Activated CD4-positive, alpha-beta memory T cell treated with anti-CD3 and anti-CD28 coated beads for 36 hours (primary cell): ENCODE data around the gene KAZN. TPM values are rescaled to one million over a fixed set of nuclear protein-coding genes. Genes with fewer than 3 reads are reported as not detected.

Source experiments
- CTCF ChIA-PET: fragments of 350-600 bp; sonication (Branson Sonifier 250); formaldehyde crosslinking; loops from one replicate; lab custom pipeline; 2021; ENCODE audit warnings: antibody characterized with exemption, inconsistent platforms; lab: Charles Lee
- POLR2A ChIA-PET: fragments of 350-600 bp; sonication (Branson Sonifier 250); formaldehyde crosslinking; loops from one replicate; lab custom pipeline; 2021; ENCODE audit warnings: antibody characterized with exemption; lab: Charles Lee
- DNase-seq: peaks from one replicate; pipeline ENCODE4 v3.0.0-alpha.2; 2020
- H3K27ac Mint-ChIP-seq: one replicate; pipeline ENCODE4 v1.8.0; 2021; ENCODE audit warnings: mixed read lengths
- H3K27me3 Mint-ChIP-seq: one replicate; pipeline ENCODE4 v1.8.0; 2021; ENCODE audit warnings: mixed read lengths
- H3K36me3 Mint-ChIP-seq: one replicate; pipeline ENCODE4 v1.8.0; 2021; ENCODE audit warnings: mixed read lengths
- H3K4me1 Mint-ChIP-seq: one replicate; pipeline ENCODE4 v1.8.0; 2021; ENCODE audit warnings: low read depth, mixed read lengths
- H3K4me3 Mint-ChIP-seq: one replicate; pipeline ENCODE4 v1.8.0; 2021; ENCODE audit warnings: mild to moderate bottlenecking, mixed read lengths
- H3K9me3 Mint-ChIP-seq: one replicate; pipeline ENCODE4 v1.8.0; 2021; ENCODE audit warnings: mixed read lengths
- intact Hi-C: fragments of 100-400 bp; cut with micrococcal nuclease; formaldehyde crosslinking; loops from one replicate; pipeline ENCODE4 v1.15.1; 2023
- total RNA-seq, 2 experiments: library from RNA; stranded (reverse); gene quantifications; one replicate each; pipeline ENCODE4 v1.2.3, GENCODE V29; 2021

Gene KAZN
- total RNA-seq, 2 experiments from 2014 or later = 0.31 to 0.33 TPM

GRCh38 chr1:14716474-14716873 is 118.0 kb downstream of the KAZN start:
- no peak overlapping the region for H3K27ac Mint-ChIP-seq
- ChIA-PET CTCF (no interaction called here), POLR2A (no interaction called here)
- H3K9me3 Mint-ChIP-seq = peaks cover 2% of the 10 kb centered on the region
- no peaks in the 10 kb centered on the region for H3K4me1 Mint-ChIP-seq
- intact Hi-C loops = no loop called here
- no peak for DNase-seq
- no peak overlapping the region for H3K4me3 Mint-ChIP-seq
- H3K36me3 Mint-ChIP-seq = no peaks in the 10 kb centered on the region
- H3K27me3 Mint-ChIP-seq = no peaks in the 10 kb centered on the region

- intact Hi-C loops = no loop called here
- H3K4me1 Mint-ChIP-seq = no peaks in the 10 kb centered on the region
- H3K36me3 Mint-ChIP-seq = no peaks in the 10 kb centered on the region
- ChIA-PET POLR2A (no interaction called here), CTCF (no interaction called here)
- H3K27me3 Mint-ChIP-seq = peaks cover 4% of the 10 kb centered on the region
- H3K27ac Mint-ChIP-seq = no peak overlapping the region
- H3K9me3 Mint-ChIP-seq = peaks cover 2% of the 10 kb centered on the region
- no peak overlapping the region for H3K4me3 Mint-ChIP-seq
- no peak for DNase-seq
Observed at GRCh38 chr1:14718476-14718875, 120.0 kb downstream of the KAZN start.

- H3K4me3 Mint-ChIP-seq = no peak overlapping the region
- no peak overlapping the region for H3K27ac Mint-ChIP-seq
- H3K27me3 Mint-ChIP-seq = peaks cover 4% of the 10 kb centered on the region
- DNase-seq = no peak
- intact Hi-C loops = no loop called here
- peaks cover 2% of the 10 kb centered on the region for H3K9me3 Mint-ChIP-seq
- no peaks in the 10 kb centered on the region for H3K4me1 Mint-ChIP-seq
- ChIA-PET CTCF (interaction anchor here (1.3 kb wide), 1 partner anchor 8 kb away, joined by 4 read pairs; no protein-coding TSS in a partner anchor), POLR2A (no interaction called here)
- H3K36me3 Mint-ChIP-seq = no peaks in the 10 kb centered on the region
Observed at GRCh38 chr1:14723401-14723800, 124.9 kb downstream of the KAZN start.

- H3K4me3 Mint-ChIP-seq = no peak overlapping the region
- intact Hi-C loops = no loop called here
- DNase-seq = no peak
- CTCF ChIA-PET = no interaction called here
- peaks cover 4% of the 10 kb centered on the region for H3K27me3 Mint-ChIP-seq
- H3K36me3 Mint-ChIP-seq = no peaks in the 10 kb centered on the region
- POLR2A ChIA-PET = no interaction called here
- peaks cover 1% of the 10 kb centered on the region for H3K9me3 Mint-ChIP-seq
- no peak overlapping the region for H3K27ac Mint-ChIP-seq
- H3K4me1 Mint-ChIP-seq = no peaks in the 10 kb centered on the region
Observed at GRCh38 chr1:14724246-14724645, 125.8 kb downstream of the KAZN start.

- no peaks in the 10 kb centered on the region for H3K4me1 Mint-ChIP-seq
- no peak overlapping the region for H3K4me3 Mint-ChIP-seq
- intact Hi-C loops = no loop called here
- ChIA-PET POLR2A (no interaction called here), CTCF (no interaction called here)
- peaks cover 4% of the 10 kb centered on the region for H3K27me3 Mint-ChIP-seq
- no peaks in the 10 kb centered on the region for H3K36me3 Mint-ChIP-seq
- DNase-seq = no peak
- no peaks in the 10 kb centered on the region for H3K9me3 Mint-ChIP-seq
- H3K27ac Mint-ChIP-seq = no peak overlapping the region
Observed at GRCh38 chr1:14724678-14725077, 126.2 kb downstream of the KAZN start.

- POLR2A ChIA-PET = no interaction called here
- DNase-seq = no peak
- Mint-ChIP-seq H3K27me3 (peaks cover 4% of the 10 kb centered on the region), H3K36me3 (no peaks in the 10 kb centered on the region), H3K27ac (no peak overlapping the region), H3K9me3 (no peaks in the 10 kb centered on the region), H3K4me3 (no peak overlapping the region), H3K4me1 (no peaks in the 10 kb centered on the region)
- intact Hi-C loops = no loop called here
- CTCF ChIA-PET = no interaction called here
Observed at GRCh38 chr1:14725238-14725637, 126.8 kb downstream of the KAZN start.

GRCh38 chr1:14725695-14726094 is 127.2 kb downstream of the KAZN start:
- no peaks in the 10 kb centered on the region for H3K4me1 Mint-ChIP-seq
- DNase-seq = no peak

GRCh38 chr1:14726606-14727005 is 128.1 kb downstream of the KAZN start:
- DNase-seq = no peak
- CTCF ChIA-PET = no interaction called here
- intact Hi-C loops = no loop called here
- Mint-ChIP-seq H3K27ac (no peak overlapping the region), H3K36me3 (no peaks in the 10 kb centered on the region), H3K4me1 (no peaks in the 10 kb centered on the region), H3K9me3 (no peaks in the 10 kb centered on the region), H3K27me3 (peaks cover 4% of the 10 kb centered on the region), H3K4me3 (no peak overlapping the region)
- POLR2A ChIA-PET = no interaction called here

More at GRCh38 chr1:14725695-14726094, 127.2 kb downstream of the KAZN start:
- intact Hi-C loops = no loop called here
- H3K36me3 Mint-ChIP-seq = no peaks in the 10 kb centered on the region
- H3K4me3 Mint-ChIP-seq = no peak overlapping the region
- CTCF ChIA-PET = no interaction called here
- no peaks in the 10 kb centered on the region for H3K9me3 Mint-ChIP-seq
- peaks cover 4% of the 10 kb centered on the region for H3K27me3 Mint-ChIP-seq
- POLR2A ChIA-PET = no interaction called here
- no peak overlapping the region for H3K27ac Mint-ChIP-seq

- intact Hi-C loops = no loop called here
- H3K36me3 Mint-ChIP-seq = no peaks in the 10 kb centered on the region
- DNase-seq = no peak
- no peak overlapping the region for H3K27ac Mint-ChIP-seq
- CTCF ChIA-PET = no interaction called here
- H3K27me3 Mint-ChIP-seq = no peaks in the 10 kb centered on the region
- no peaks in the 10 kb centered on the region for H3K4me1 Mint-ChIP-seq
- H3K4me3 Mint-ChIP-seq = no peak overlapping the region
- POLR2A ChIA-PET = no interaction called here
- no peaks in the 10 kb centered on the region for H3K9me3 Mint-ChIP-seq
Observed at GRCh38 chr1:14728516-14728915, 130.0 kb downstream of the KAZN start.

GRCh38 chr1:14732728-14733047 is 134.2 kb downstream of the KAZN start:
- ChIA-PET POLR2A (no interaction called here), CTCF (no interaction called here)
- Mint-ChIP-seq H3K4me1 (no peaks in the 10 kb centered on the region), H3K27me3 (peaks cover 9% of the 10 kb centered on the region), H3K36me3 (no peaks in the 10 kb centered on the region), H3K27ac (no peak overlapping the region), H3K9me3 (no peaks in the 10 kb centered on the region), H3K4me3 (no peak overlapping the region)
- intact Hi-C loops = no loop called here
- no peak for DNase-seq

- intact Hi-C loops = no loop called here
- POLR2A ChIA-PET = no interaction called here
- no peaks in the 10 kb centered on the region for H3K4me1 Mint-ChIP-seq
- CTCF ChIA-PET = no interaction called here
- no peak for DNase-seq
- H3K36me3 Mint-ChIP-seq = no peaks in the 10 kb centered on the region
- no peaks in the 10 kb centered on the region for H3K9me3 Mint-ChIP-seq
- no peak overlapping the region for H3K4me3 Mint-ChIP-seq
- peaks cover 9% of the 10 kb centered on the region for H3K27me3 Mint-ChIP-seq
- H3K27ac Mint-ChIP-seq = no peak overlapping the region
Observed at GRCh38 chr1:14733048-14733778, 134.7 kb downstream of the KAZN start.

- no peaks in the 10 kb centered on the region for H3K4me1 Mint-ChIP-seq
- H3K4me3 Mint-ChIP-seq = no peak overlapping the region
- no peaks in the 10 kb centered on the region for H3K9me3 Mint-ChIP-seq
- DNase-seq = no peak
- intact Hi-C loops = no loop called here
- ChIA-PET CTCF (no interaction called here), POLR2A (no interaction called here)
- H3K27me3 Mint-ChIP-seq = peaks cover 9% of the 10 kb centered on the region
- no peaks in the 10 kb centered on the region for H3K36me3 Mint-ChIP-seq
- H3K27ac Mint-ChIP-seq = no peak overlapping the region
Observed at GRCh38 chr1:14733779-14734140, 135.3 kb downstream of the KAZN start.

- no peak for DNase-seq
- Mint-ChIP-seq H3K9me3 (no peaks in the 10 kb centered on the region), H3K27ac (no peak overlapping the region), H3K36me3 (no peaks in the 10 kb centered on the region), H3K4me1 (no peaks in the 10 kb centered on the region), H3K4me3 (no peak overlapping the region), H3K27me3 (peaks cover 19% of the 10 kb centered on the region)
- intact Hi-C loops = no loop called here
- CTCF ChIA-PET = no interaction called here
- POLR2A ChIA-PET = no interaction called here
Observed at GRCh38 chr1:14735841-14736240, 137.4 kb downstream of the KAZN start.
